GM23338 (cell line): ENCODE results near the gene PDE4D.

ENCODE experiments used
- CREB1 ChIP-seq: fragments of 250-450 bp; sonication (Bioruptor Pico); IDR thresholded peaks from 2 replicates; pipeline ENCODE4 v1.5.0; 2020; ENCODE audit warnings: low read depth, mild to moderate bottlenecking, moderate library complexity
- CTCF ChIP-seq, 2 experiments: fragments of 200-600 bp in 1 of 2; sonication (generic) in 1 of 2; conservative IDR thresholded peaks; 2 replicates each; pipeline versions ENCODE4 v1.5.1 to v1.6.1; 2016 to 2017; ENCODE audit warnings: antibody characterized with exemption in 2 of 2, low read depth in 2 of 2, mild to moderate bottlenecking in 2 of 2, moderate library complexity in 1 of 2
- ETS1 ChIP-seq: IDR thresholded peaks from 2 replicates; pipeline ENCODE4 v1.6.1; 2016; ENCODE audit warnings: antibody characterized with exemption
- EZH2 ChIP-seq: fragments of 200-600 bp; sonication (generic); IDR thresholded peaks from one replicate; pipeline ENCODE4 v1.8.0; 2017; ENCODE audit warnings: antibody characterized with exemption, mild to moderate bottlenecking, low read depth; ENCODE audit not compliant: unreplicated experiment
- EZH2phosphoT487 ChIP-seq: fragments of 200-600 bp; sonication (generic); IDR thresholded peaks from one replicate; pipeline ENCODE4 v1.8.1; 2018; ENCODE audit warnings: antibody characterized with exemption; ENCODE audit not compliant: unreplicated experiment
- JUNB ChIP-seq: IDR thresholded peaks from one replicate; pipeline ENCODE4 v1.6.1; 2016; ENCODE audit warnings: antibody characterized with exemption; ENCODE audit not compliant: unreplicated experiment
- NANOG ChIP-seq: IDR thresholded peaks from 2 replicates; pipeline ENCODE4 v1.6.1; 2016; ENCODE audit warnings: antibody characterized with exemption, borderline replicate concordance
- POLR2AphosphoS5 ChIP-seq: IDR thresholded peaks from 2 replicates; pipeline ENCODE4 v1.6.1; 2016; ENCODE audit warnings: antibody characterized with exemption, low read depth
- REST ChIP-seq: IDR thresholded peaks from one replicate; pipeline ENCODE4 v1.6.1; 2018; ENCODE audit warnings: antibody characterized with exemption; ENCODE audit not compliant: unreplicated experiment
- STAT1 ChIP-seq: IDR thresholded peaks from one replicate; pipeline ENCODE4 v1.6.1; 2016; ENCODE audit warnings: antibody characterized with exemption; ENCODE audit not compliant: unreplicated experiment
- ZNF114 ChIP-seq: fragments of 250-450 bp; sonication (Bioruptor Pico); IDR thresholded peaks from 2 replicates; pipeline ENCODE4 v1.5.0; 2020; ENCODE audit warnings: mild to moderate bottlenecking, moderate library complexity

GRCh38 chr5:59035681-59036080 lies 857.8 kb downstream of the PDE4D start:
- no peak for TF ChIP-seq CTCF (conservative IDR thresholded peaks at IDR 0.05; ENCODE audit: low read depth in 2 of 2)
- TF ChIP-seq STAT1, result no peak
- TF ChIP-seq EZH2, result no peak
- no peak for TF ChIP-seq EZH2phosphoT487
- TF ChIP-seq NANOG, result no peak
- no peak for TF ChIP-seq POLR2AphosphoS5
- no peak for TF ChIP-seq JUNB
- TF ChIP-seq REST, result no peak
- TF ChIP-seq CREB1, result no peak
- no peak for TF ChIP-seq ZNF114 (CRISPR knock-in tag)
- no peak for TF ChIP-seq ETS1
